Pancreas (tissue), 10 donors: ENCODE results near the gene TPGS1. TPM values are rescaled to one million over a fixed set of nuclear protein-coding genes. Genes with fewer than 3 reads are reported as not detected.

Experiments
- ATAC-seq, 4 donors: fragments of 200-7000 bp; cut with Tn5 transposase; one replicate each; pipeline versions ENCODE4 v1.8.0 to v1.9.1; 2020; ENCODE audit warnings: mild to moderate bottlenecking in 4 of 4, moderate library complexity in 4 of 4
- DNase-seq, 6 donors: peaks; one replicate each; pipeline ENCODE4 v3.0.0-alpha.2; 2020
- FAIRE-seq: peaks from 2 replicates; lab custom pipeline; 2012; peaks lifted over from hg19 to GRCh38; lab: Jason Lieb, UNC
- H3K27ac ChIP-seq, 4 donors: fragments of 200-600 bp; sonication (generic); 1 replicate in 3 of 4; 2 replicates in 1 of 4; pipeline versions ENCODE4 v1.5.0 to v1.8.0; 2020
- H3K27me3 ChIP-seq, 4 donors: fragments of 200-600 bp; one replicate each; pipeline ENCODE4 v1.8.0; 2021
- H3K36me3 ChIP-seq, 3 donors: fragments of 200-600 bp; sonication (generic) in 1 of 3; one replicate each; pipeline versions ENCODE4 v1.5.0 to v1.8.0; 2020 to 2021
- H3K4me1 ChIP-seq, 3 donors: fragments of 200-600 bp; one replicate each; pipeline ENCODE4 v1.8.0; 2021
- H3K4me3 ChIP-seq, 4 donors: fragments of 200-600 bp; sonication (generic) in 2 of 4; one replicate each; pipeline versions ENCODE4 v1.5.0 to v1.8.0; 2020 to 2021
- H3K9me3 ChIP-seq, 4 donors: fragments of 200-600 bp; one replicate each; pipeline ENCODE4 v1.8.0; 2021
- CTCF ChIP-seq, 4 donors: fragments of 200-600 bp; sonication (generic) in 3 of 4; IDR thresholded peaks; one replicate each; pipeline versions ENCODE4 v1.5.0 to v1.8.0; 2021; ENCODE audit warnings: antibody characterized with exemption in 4 of 4
- WGBS, 2 donors: extraction: QIAGEN DNeasy Blood & Tissue Kit; methylation state at CpG; one replicate each; pipeline ENCODE4 v1.1.7; 2013; 5-methylcytosine and 5-hydroxymethylcytosine counted together
- intact Hi-C, 3 donors: fragments of 100-400 bp; cut with DNase I; formaldehyde crosslinking; loops; one replicate each; pipeline versions ENCODE4 v1.11.1 to v1.14.2; 2022
- polyA plus RNA-seq, 2 donors: library from polyadenylated mRNA; stranded (reverse); fragments of 200-250 nt; gene quantifications; one replicate each; pipeline ENCODE4 v1.2.3, GENCODE V29; 2013
- total RNA-seq, 6 donors: library from RNA; stranded (reverse); fragmentation: NEBNext Ultra II Directional in 4 of 6; extraction: Animal tissue kit (Norgen Biotek cat#: 25700) in 4 of 6; gene quantifications; one replicate each; pipeline versions ENCODE4 v1.2.1 to v1.2.4, GENCODE V29; 2021 to 2023
- donor health status: healthy with polysubstance abuse.
- donor health status: DM: no; HTN: no; CAD: no; lungs with moderate emphysema.
- donor health status: DM: no; HTN: no; CAD: no.
- donor health status: control.
- donor health status: control.
- donor health status: Bipolar disorder and iron deficiency.
- donor health status: DM: yes; HTN: yes; CAD: no.
- donor health status: DM: no; HTN: no; CAD: no.
- donor health status: DM: no; HTN: no; CAD: no.
- donor health status: DM: yes; HTN: yes; CAD: no.

TPGS1 gene
- total and polyA plus RNA-seq, 8 donors = 8.8 to 29.7 (median 11.2) TPM

- H3K4me1 ChIP-seq = no peaks in the 10 kb centered on the region
- no peaks in the 10 kb centered on the region for H3K9me3 ChIP-seq
- TF ChIP-seq CTCF (IDR thresholded peaks at IDR 0.05) = no peak
- H3K36me3 ChIP-seq = no peaks in the 10 kb centered on the region
- no peak overlapping the region for H3K27ac ChIP-seq
- H3K27me3 ChIP-seq = no peaks in the 10 kb centered on the region
- 89 to 95% methylated on average over 3 of the region's 3 CpGs for whole genome bisulfite sequencing, 2 donors
- ATAC-seq (no peak), DNase-seq (peak in 1 of 6 donors; percentile 16), FAIRE-seq (no peak)
- intact Hi-C loops = no loop called here
- H3K4me3 ChIP-seq = no peak overlapping the region
Observed at GRCh38 chr19:465056-465816, 42.1 kb upstream of the TPGS1 start.

GRCh38 chr19:467554-467953 lies 39.7 kb upstream of the TPGS1 start:
- peak in 1 of 6 donors; percentile 56 for DNase-seq
- no peak for ATAC-seq

GRCh38 chr19:468587-469256 lies 38.6 kb upstream of the TPGS1 start:
- DNase-seq = peak in 2 of 6 donors; percentile 37 to 50
- Histone ChIP-seq H3K27ac (no peak overlapping the region), H3K36me3 (no peaks in the 10 kb centered on the region), H3K4me1 (no peaks in the 10 kb centered on the region), H3K9me3 (no peaks in the 10 kb centered on the region), H3K4me3 (no peak overlapping the region), H3K27me3 (no peaks in the 10 kb centered on the region)
- whole genome bisulfite sequencing, 2 donors = 68 to 71% methylated on average over 27 of the region's 27 CpGs
- ATAC-seq = no peak
- no peak for FAIRE-seq
- intact Hi-C loops = no loop called here
- TF ChIP-seq CTCF (IDR thresholded peaks at IDR 0.05) = no peak

More at GRCh38 chr19:467554-467953, 39.7 kb upstream of the TPGS1 start:
- TF ChIP-seq CTCF (IDR thresholded peaks at IDR 0.05) = no peak
- intact Hi-C loops = no loop called here
- H3K36me3 ChIP-seq = no peaks in the 10 kb centered on the region
- no peaks in the 10 kb centered on the region for H3K27me3 ChIP-seq
- no peaks in the 10 kb centered on the region for H3K9me3 ChIP-seq
- no peak for FAIRE-seq
- WGBS, 2 donors = 64 to 77% methylated on average over 8 to 11 of the region's 11 CpGs
- H3K27ac ChIP-seq = no peak overlapping the region
- H3K4me1 ChIP-seq = no peaks in the 10 kb centered on the region
- H3K4me3 ChIP-seq = no peak overlapping the region

- Histone ChIP-seq H3K36me3 (no peaks in the 10 kb centered on the region), H3K4me3 (no peak overlapping the region), H3K27me3 (no peaks in the 10 kb centered on the region), H3K9me3 (no peaks in the 10 kb centered on the region), H3K4me1 (no peaks in the 10 kb centered on the region), H3K27ac (no peak overlapping the region)
- ATAC-seq = no peak
- intact Hi-C loops = no loop called here
- 72 to 74% methylated on average over 7 of the region's 7 CpGs for WGBS, 2 donors
- FAIRE-seq = no peak
- peak in 1 of 6 donors; percentile 17 for DNase-seq
- no peak for TF ChIP-seq CTCF (IDR thresholded peaks at IDR 0.05)
Observed at GRCh38 chr19:469833-470232, 37.5 kb upstream of the TPGS1 start.

GRCh38 chr19:470701-471100 lies 36.6 kb upstream of the TPGS1 start:
- WGBS, 2 donors = 75% methylated on average over 20 of the region's 20 CpGs
- no peaks in the 10 kb centered on the region for H3K27me3 ChIP-seq
- FAIRE-seq = no peak
- ATAC-seq = no peak
- H3K27ac ChIP-seq = no peak overlapping the region
- H3K9me3 ChIP-seq = no peaks in the 10 kb centered on the region
- no peaks in the 10 kb centered on the region for H3K36me3 ChIP-seq
- H3K4me3 ChIP-seq = no peak overlapping the region
- TF ChIP-seq CTCF (IDR thresholded peaks at IDR 0.05) = no peak
- no peaks in the 10 kb centered on the region for H3K4me1 ChIP-seq
- intact Hi-C loops = no loop called here
- DNase-seq = peak in 1 of 6 donors; percentile 67
